SK-N-SH (cell line): Measurements from ENCODE around the gene ABCC11. TPM values are rescaled to one million over a fixed set of nuclear protein-coding genes. Genes with fewer than 3 reads are reported as not detected.

Experiments
- CTCF ChIA-PET: fragments of 300-600, 350-600 bp; formaldehyde crosslinking; extraction: SDS; loops from one replicate; lab custom pipeline; 2021; lab: Yijun Ruan, JAX
- POLR2A ChIA-PET: fragments of 350-600 bp; sonication (Branson Sonifier 250); formaldehyde crosslinking; extraction: SDS; loops from one replicate; lab custom pipeline; 2020; ENCODE audit warnings: antibody characterized with exemption, inconsistent platforms; lab: Yijun Ruan, JAX
- DNase-seq: peaks from one replicate; pipeline ENCODE4 v3.0.0; 2012
- H2AFZ ChIP-seq: fragments of 200-600 bp; sonication (generic); 2 replicates; pipeline ENCODE4 v1.8.1; 2016; ENCODE audit warnings: antibody characterized with exemption, mild to moderate bottlenecking, low read depth
- H3F3A ChIP-seq: fragments of 200-600 bp; sonication (generic); replicated peaks from 2 replicates; pipeline ENCODE3; 2016; ENCODE audit warnings: antibody characterized with exemption, mild to moderate bottlenecking; ENCODE audit not compliant: insufficient read depth
- H3K27ac ChIP-seq, 2 experiments: fragments of 200-500 bp in 1 of 2; fragments of 200-600 bp in 1 of 2; sonication (Bioruptor generic) in 1 of 2; sonication (generic), shearing (Covaris generic) in 1 of 2; 2 replicates each; pipeline versions ENCODE4 v1.5.1 to v1.6.1; 2014 to 2016; ENCODE audit warnings: low read depth in 2 of 2, inconsistent platforms in 1 of 2, low read length in 1 of 2, mild to moderate bottlenecking in 1 of 2, mixed read lengths in 1 of 2
- H3K27me3 ChIP-seq: fragments of 200-600 bp; sonication (generic), shearing (Covaris generic); 2 replicates; pipeline ENCODE4 v1.6.1; 2016; ENCODE audit warnings: mixed run types; ENCODE audit not compliant: insufficient read depth
- H3K36me3 ChIP-seq, 2 experiments: fragments of 200-500 bp in 1 of 2; fragments of 200-600 bp in 1 of 2; sonication (Bioruptor generic) in 1 of 2; sonication (generic) in 1 of 2; replicated peaks in 1 of 2; 2 replicates each; pipeline versions ENCODE3 to v1.5.1; 2014 to 2016; ENCODE audit warnings: low read length in 1 of 2, mild to moderate bottlenecking in 1 of 2; ENCODE audit not compliant: insufficient read depth in 2 of 2, control insufficient read depth in 1 of 2
- H3K4me1 ChIP-seq, 2 experiments: fragments of 200-500 bp in 1 of 2; fragments of 200-600 bp in 1 of 2; sonication (Bioruptor generic) in 1 of 2; sonication (generic), shearing (Covaris generic) in 1 of 2; 2 replicates each; pipeline versions ENCODE4 v1.5.1 to v1.6.1; 2014 to 2016; ENCODE audit warnings: low read depth in 1 of 2, low read length in 1 of 2, mixed run types in 1 of 2; ENCODE audit not compliant: insufficient read depth in 2 of 2, control insufficient read depth in 1 of 2
- H3K4me2 ChIP-seq: fragments of 200-600 bp; sonication (generic), shearing (Covaris generic); 2 replicates; pipeline ENCODE4 v1.6.1; 2017; ENCODE audit warnings: mixed run types
- H3K4me3 ChIP-seq, 2 experiments: fragments of 200-500 bp in 1 of 2; fragments of 200-600 bp in 1 of 2; sonication (Bioruptor generic) in 1 of 2; sonication (generic), shearing (Covaris generic) in 1 of 2; 2 replicates each; pipeline versions ENCODE4 v1.5.1 to v1.8.1; 2014 to 2016; ENCODE audit warnings: low read depth in 2 of 2, inconsistent platforms in 1 of 2, low read length in 1 of 2, mild to moderate bottlenecking in 1 of 2, mixed read lengths in 1 of 2, moderate library complexity in 1 of 2
- H3K79me2 ChIP-seq: fragments of 200-600 bp; sonication (generic); 2 replicates; pipeline ENCODE4 v1.8.1; 2017; ENCODE audit warnings: mild to moderate bottlenecking; ENCODE audit not compliant: insufficient read depth
- H3K9ac ChIP-seq: fragments of 200-600 bp; sonication (generic); 2 replicates; pipeline ENCODE4 v1.6.1; 2017; ENCODE audit warnings: mixed run types
- H3K9me2 ChIP-seq: fragments of 200-600 bp; sonication (generic); 2 replicates; pipeline ENCODE4 v1.6.1; 2017; ENCODE audit warnings: mixed run types
- H3K9me3 ChIP-seq: fragments of 200-600 bp; sonication (generic); 2 replicates; pipeline ENCODE4 v1.6.1; 2017; ENCODE audit warnings: mixed run types, mild to moderate bottlenecking, moderate library complexity
- H4K20me1 ChIP-seq: fragments of 200-600 bp; sonication (generic); 2 replicates; pipeline ENCODE4 v1.6.1; 2017; ENCODE audit warnings: mild to moderate bottlenecking, mixed run types; ENCODE audit not compliant: insufficient read depth
- CHD2 ChIP-seq: fragments of 150-350 bp; IDR thresholded peaks from 2 replicates; pipeline ENCODE4 v1.6.1; 2018; ENCODE audit warnings: low read length; ENCODE audit not compliant: partially characterized antibody
- CTCF ChIP-seq: fragments of 200-600 bp; sonication (generic); IDR thresholded peaks from 2 replicates; pipeline ENCODE4 v1.6.1; 2017; ENCODE audit warnings: antibody characterized with exemption, mild to moderate bottlenecking, moderate library complexity
- EP300 ChIP-seq, 2 experiments: IDR thresholded peaks; 2 replicates each; pipeline versions ENCODE4 v1.4.0 to v1.6.1; 2012; ENCODE audit warnings: borderline replicate concordance in 1 of 2, low read depth in 1 of 2, low read length in 1 of 2
- EZH2phosphoT487 ChIP-seq: fragments of 200-600 bp; sonication (generic); IDR thresholded peaks from 2 replicates; pipeline ENCODE4 v1.6.1; 2017; ENCODE audit warnings: low read depth, mixed run types, mild to moderate bottlenecking, antibody characterized with exemption, moderate library complexity, borderline replicate concordance
- FOXJ3 ChIP-seq: sonication (generic); formaldehyde crosslinking; IDR thresholded peaks from 2 replicates; pipeline ENCODE4 v1.5.1; 2020; ENCODE audit warnings: mild to moderate bottlenecking, missing genetic modification reagents
- GATA2 ChIP-seq: sonication (generic); formaldehyde crosslinking; IDR thresholded peaks from 2 replicates; pipeline ENCODE4 v1.5.0; 2020; ENCODE audit warnings: mild to moderate bottlenecking, missing genetic modification reagents
- IRF3 ChIP-seq: fragments of 150-350 bp; IDR thresholded peaks from 2 replicates; pipeline ENCODE4 v1.6.1; 2016; ENCODE audit warnings: mild to moderate bottlenecking, low read depth, low read length
- JUND ChIP-seq: IDR thresholded peaks from 2 replicates; pipeline ENCODE4 v1.4.0; 2012
- NFIC ChIP-seq: IDR thresholded peaks from 2 replicates; pipeline ENCODE4 v1.4.0; 2012; ENCODE audit warnings: borderline replicate concordance
- PBX3 ChIP-seq: IDR thresholded peaks from 2 replicates; pipeline ENCODE4; 2012
- POLR2AphosphoS5 ChIP-seq: IDR thresholded peaks from 2 replicates; pipeline ENCODE4 v1.6.1; 2012; ENCODE audit warnings: low read depth, low read length
- RFX5 ChIP-seq: IDR thresholded peaks from 2 replicates; pipeline ENCODE4 v1.6.1; 2012; ENCODE audit warnings: mild to moderate bottlenecking, improper control_type of control experiment, low read length
- SIN3A ChIP-seq: IDR thresholded peaks from 2 replicates; pipeline ENCODE4 v1.6.1; 2012; ENCODE audit warnings: low read depth, mild to moderate bottlenecking, low read length, moderate library complexity, borderline replicate concordance
- TCF12 ChIP-seq: IDR thresholded peaks from 2 replicates; pipeline ENCODE4 v1.4.0; 2012
- USF1 ChIP-seq: IDR thresholded peaks from 2 replicates; pipeline ENCODE4 v1.4.0; 2012; ENCODE audit warnings: low read depth, borderline replicate concordance
- USF2 ChIP-seq: fragments of 150-350 bp; IDR thresholded peaks from 2 replicates; pipeline ENCODE4 v1.6.1; 2017; ENCODE audit warnings: antibody characterized with exemption, low read length, low read depth, borderline replicate concordance
- YY1 ChIP-seq: IDR thresholded peaks from 2 replicates; pipeline ENCODE4 v1.4.0; 2012; ENCODE audit warnings: low read depth, mild to moderate bottlenecking
- ZBTB33 ChIP-seq: IDR thresholded peaks from 2 replicates; pipeline ENCODE4 v1.4.0; 2012; ENCODE audit warnings: low read depth, borderline replicate concordance
- WGBS: methylation state at CpG from one replicate; pipeline ENCODE4 v1.1.6; 2017; ENCODE audit warnings: low lambda C conversion rate; 5-methylcytosine and 5-hydroxymethylcytosine counted together
- polyA plus RNA-seq, 3 experiments: library from polyadenylated mRNA; depleted of rRNA; stranded (reverse); fragments of >200 nt; gene quantifications; 2 replicates each; pipeline ENCODE4 v1.2.3, GENCODE V29; 2012

ABCC11 gene
- polyA plus RNA-seq, 1 of the 3 experiments (the other 2 are of a cell fraction) = 0.07 TPM

- no peak for TF ChIP-seq YY1
- TF ChIP-seq GATA2 (CRISPR knock-in tag) = no peak
- no peak for TF ChIP-seq USF2
- no peak for TF ChIP-seq POLR2AphosphoS5
- TF ChIP-seq ZBTB33 = no peak
- no peak for TF ChIP-seq PBX3
- no peak for TF ChIP-seq RFX5
- TF ChIP-seq USF1 = no peak
- TF ChIP-seq CTCF = no peak
- TF ChIP-seq SIN3A = no peak
- no peak for TF ChIP-seq IRF3
- no peak for TF ChIP-seq JUND
- no peak for TF ChIP-seq EZH2phosphoT487
- no peak for TF ChIP-seq NFIC
- no peak for TF ChIP-seq TCF12
- TF ChIP-seq FOXJ3 (CRISPR knock-in tag) = no peak
- no peak for TF ChIP-seq EP300 (IDR thresholded peaks at IDR 0.05; ENCODE audit: borderline replicate concordance in 1 of 2, low read depth in 1 of 2, low read length in 1 of 2)
- no peak for TF ChIP-seq CHD2
- TF ChIP-seq, all 33 proteins: peak for 0
These were observed 73.5 kb downstream of the ABCC11 start for GRCh38 chr16:48173889-48174288.

More at GRCh38 chr16:48173889-48174288, 73.5 kb downstream of the ABCC11 start:
- H3K4me1 ChIP-seq = no peaks in the 10 kb centered on the region
- H3K36me3 ChIP-seq = no peaks in the 10 kb centered on the region
- H3K9me3 ChIP-seq = no peaks in the 10 kb centered on the region
- no peaks in the 10 kb centered on the region for H3K9me2 ChIP-seq
- no peak for DNase-seq
- H2AFZ ChIP-seq = no peak overlapping the region
- H3K9ac ChIP-seq = no peak overlapping the region
- 22% methylated on average over 1 of the region's 1 CpG for WGBS
- no peaks in the 10 kb centered on the region for H3K27me3 ChIP-seq
- ChIA-PET CTCF (interaction anchor here (0.9 to 1.8 kb wide), 4 partner anchors 8 to 1032 kb away, joined by 3 to 10 read pairs (median 4); no protein-coding TSS in a partner anchor), POLR2A (no interaction called here)
- H3K4me3 ChIP-seq = no peak overlapping the region
- H3K27ac ChIP-seq = no peak overlapping the region
- H4K20me1 ChIP-seq = no peaks in the 10 kb centered on the region
- H3F3A ChIP-seq = no peaks in the 10 kb centered on the region
- no peak overlapping the region for H3K4me2 ChIP-seq
- no peaks in the 10 kb centered on the region for H3K79me2 ChIP-seq
